IgD-negative memory B cell (primary cell): ENCODE results near the gene MYL12B. TPM values are rescaled to one million over a fixed set of nuclear protein-coding genes. Genes with fewer than 3 reads are reported as not detected.
"Not testable (repeated sequence)": the region's sequence is repeated elsewhere in the genome, so short reads cannot be mapped to it uniquely, and the experiment has no call there.

Source experiments
- H3K27ac Mint-ChIP-seq, 3 donors: one replicate each; pipeline ENCODE4 v1.8.0; 2020 to 2022; ENCODE audit warnings: mild to moderate bottlenecking in 3 of 3, mixed read lengths in 3 of 3, moderate library complexity in 1 of 3
- H3K27me3 Mint-ChIP-seq: one replicate; pipeline ENCODE4 v1.8.0; 2021; ENCODE audit warnings: mixed read lengths
- H3K36me3 Mint-ChIP-seq: one replicate; pipeline ENCODE4 v1.8.0; 2020; ENCODE audit warnings: mild to moderate bottlenecking, mixed read lengths
- H3K4me1 Mint-ChIP-seq, 3 donors: one replicate each; pipeline ENCODE4 v1.8.0; 2020 to 2022; ENCODE audit warnings: mixed read lengths in 3 of 3, mild to moderate bottlenecking in 1 of 3
- H3K4me3 Mint-ChIP-seq, 4 donors: one replicate each; pipeline ENCODE4 v1.8.0; 2020 to 2022; ENCODE audit warnings: mild to moderate bottlenecking in 4 of 4, mixed read lengths in 4 of 4, moderate library complexity in 3 of 4
- H3K9me3 Mint-ChIP-seq, 3 donors: one replicate each; pipeline ENCODE4 v1.8.0; 2020 to 2021; ENCODE audit warnings: mixed read lengths in 3 of 3, mild to moderate bottlenecking in 1 of 3
- polyA plus RNA-seq: library from polyadenylated mRNA; unstranded; fragments of 300-500 nt; fragmentation: Illumina TruSeq; gene quantifications from one replicate; pipeline ENCODE4 v1.2.3, GENCODE V29; 2021

MYL12B gene
- polyA plus RNA-seq: 637 TPM

- Mint-ChIP-seq H3K4me1 (peaks cover 57 to 73% (median 66%) of the 10 kb centered on the region in 3 donors), H3K36me3 (peaks cover 11% of the 10 kb centered on the region), H3K4me3 (peak within 1 kb of the TSS; percentile 97 to 99 (median 98)), H3K27ac (peak within 1 kb of the TSS; percentile 98 to 100 (median 100)), H3K9me3 (no peaks in the 10 kb centered on the region), H3K27me3 (no peaks in the 10 kb centered on the region)
These were observed at the start of gene MYL12B for GRCh38 chr18:3261373-3262233. Gene MYL12B, plus strand, starts transcription at chr18:3262133. Its CDS starts 10,766 bp downstream, at chr18:3272899.

- no peak overlapping the region for H3K27ac Mint-ChIP-seq
- H3K27me3 Mint-ChIP-seq: no peaks in the 10 kb centered on the region
- H3K4me1 Mint-ChIP-seq: no peaks in the 10 kb centered on the region
- H3K4me3 Mint-ChIP-seq: no peak overlapping the region
- no peaks in the 10 kb centered on the region for H3K9me3 Mint-ChIP-seq
- no peaks in the 10 kb centered on the region for H3K36me3 Mint-ChIP-seq
These were observed 49.3 kb upstream of the MYL12B start for GRCh38 chr18:3212657-3213056.

- Mint-ChIP-seq H3K27me3 (no peaks in the 10 kb centered on the region), H3K9me3 (no peaks in the 10 kb centered on the region), H3K4me3 (no peak overlapping the region), H3K36me3 (no peaks in the 10 kb centered on the region), H3K4me1 (no peaks in the 10 kb centered on the region), H3K27ac (no peak overlapping the region)
These were observed 48.5 kb upstream of the MYL12B start for GRCh38 chr18:3213300-3214059.

GRCh38 chr18:3214855-3215637 lies 46.9 kb upstream of the MYL12B start:
- Mint-ChIP-seq H3K4me3 (no peak overlapping the region), H3K36me3 (no peaks in the 10 kb centered on the region), H3K4me1 (no peaks in the 10 kb centered on the region), H3K27ac (no peak overlapping the region), H3K27me3 (no peaks in the 10 kb centered on the region), H3K9me3 (no peaks in the 10 kb centered on the region)

DNA sequence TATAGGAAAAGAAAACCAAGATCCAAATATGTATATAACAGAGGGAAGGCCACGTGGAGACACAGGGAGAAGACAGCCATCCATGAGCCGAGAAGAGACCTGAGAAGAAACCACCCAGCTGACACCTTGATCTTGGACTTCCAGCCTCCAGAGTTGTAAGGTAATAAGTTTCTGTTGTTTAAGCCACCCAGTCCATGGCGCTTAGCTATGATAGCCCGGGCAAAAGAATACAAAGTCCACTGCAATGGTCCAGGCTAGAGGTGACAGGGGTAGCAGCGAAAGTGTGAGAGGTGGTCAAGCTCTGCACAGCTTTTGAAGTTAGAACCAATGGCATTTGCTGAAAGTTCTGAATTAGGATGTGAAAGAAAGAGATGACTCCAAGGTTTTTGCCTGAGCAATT lies 44.9 kb upstream of the MYL12B start:
- no peaks in the 10 kb centered on the region for H3K4me1 Mint-ChIP-seq
- no peaks in the 10 kb centered on the region for H3K27me3 Mint-ChIP-seq
- no peaks in the 10 kb centered on the region for H3K36me3 Mint-ChIP-seq
- H3K9me3 Mint-ChIP-seq: no peaks in the 10 kb centered on the region
- no peak overlapping the region for H3K27ac Mint-ChIP-seq
- no peak overlapping the region for H3K4me3 Mint-ChIP-seq

- H3K9me3 Mint-ChIP-seq: no peaks in the 10 kb centered on the region
- no peaks in the 10 kb centered on the region for H3K27me3 Mint-ChIP-seq
- peak overlapping the region in 1 of 3 donors; percentile 8 for H3K27ac Mint-ChIP-seq
- H3K36me3 Mint-ChIP-seq: no peaks in the 10 kb centered on the region
- no peaks in the 10 kb centered on the region for H3K4me1 Mint-ChIP-seq
- H3K4me3 Mint-ChIP-seq: no peak overlapping the region
These were observed 43.8 kb upstream of the MYL12B start for GRCh38 chr18:3217948-3218647.

DNA sequence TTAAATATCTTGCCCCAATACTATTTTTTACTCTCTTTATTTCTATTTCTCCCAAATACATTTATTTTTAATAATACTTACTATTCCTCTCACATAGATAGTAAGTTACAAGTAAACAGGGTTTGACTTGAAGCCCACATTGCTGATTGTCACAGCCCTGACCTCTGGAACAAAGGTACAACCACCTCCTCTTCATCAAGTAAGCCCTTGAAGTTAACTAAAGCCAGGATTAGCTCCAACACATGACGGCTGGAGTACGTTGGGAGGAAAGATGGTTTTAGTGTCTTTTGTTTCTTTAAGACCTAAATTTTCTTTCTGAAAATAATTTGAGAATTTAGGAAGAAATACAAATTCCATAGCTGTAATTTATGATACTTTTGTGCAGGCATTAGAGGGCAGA lies 43.1 kb upstream of the MYL12B start:
- H3K27me3 Mint-ChIP-seq: no peaks in the 10 kb centered on the region
- no peak overlapping the region for H3K27ac Mint-ChIP-seq
- H3K9me3 Mint-ChIP-seq: no peaks in the 10 kb centered on the region
- H3K4me1 Mint-ChIP-seq: no peaks in the 10 kb centered on the region
- no peak overlapping the region for H3K4me3 Mint-ChIP-seq
- H3K36me3 Mint-ChIP-seq: no peaks in the 10 kb centered on the region

DNA sequence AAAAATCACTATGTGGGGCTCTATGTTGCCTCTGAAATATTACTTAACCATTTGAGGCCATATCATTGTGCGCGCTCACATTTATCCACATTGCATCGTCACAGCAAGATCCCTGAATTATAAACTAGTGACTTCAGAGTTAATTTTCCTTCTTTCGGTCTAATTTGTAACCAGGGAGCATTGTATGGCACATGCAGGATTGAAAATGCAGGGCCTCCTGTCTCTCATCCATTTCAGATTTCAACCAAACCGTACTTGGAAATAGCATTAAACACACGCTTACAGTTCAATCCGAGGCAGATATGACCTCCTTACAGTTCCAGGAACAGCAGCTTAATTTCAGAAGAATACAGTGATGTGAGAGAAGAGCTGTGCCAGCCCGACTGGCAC lies 42.7 kb upstream of the MYL12B start:
- Mint-ChIP-seq H3K4me3 (no peak overlapping the region), H3K27ac (no peak overlapping the region), H3K27me3 (no peaks in the 10 kb centered on the region), H3K36me3 (no peaks in the 10 kb centered on the region), H3K9me3 (no peaks in the 10 kb centered on the region), H3K4me1 (no peaks in the 10 kb centered on the region)

DNA sequence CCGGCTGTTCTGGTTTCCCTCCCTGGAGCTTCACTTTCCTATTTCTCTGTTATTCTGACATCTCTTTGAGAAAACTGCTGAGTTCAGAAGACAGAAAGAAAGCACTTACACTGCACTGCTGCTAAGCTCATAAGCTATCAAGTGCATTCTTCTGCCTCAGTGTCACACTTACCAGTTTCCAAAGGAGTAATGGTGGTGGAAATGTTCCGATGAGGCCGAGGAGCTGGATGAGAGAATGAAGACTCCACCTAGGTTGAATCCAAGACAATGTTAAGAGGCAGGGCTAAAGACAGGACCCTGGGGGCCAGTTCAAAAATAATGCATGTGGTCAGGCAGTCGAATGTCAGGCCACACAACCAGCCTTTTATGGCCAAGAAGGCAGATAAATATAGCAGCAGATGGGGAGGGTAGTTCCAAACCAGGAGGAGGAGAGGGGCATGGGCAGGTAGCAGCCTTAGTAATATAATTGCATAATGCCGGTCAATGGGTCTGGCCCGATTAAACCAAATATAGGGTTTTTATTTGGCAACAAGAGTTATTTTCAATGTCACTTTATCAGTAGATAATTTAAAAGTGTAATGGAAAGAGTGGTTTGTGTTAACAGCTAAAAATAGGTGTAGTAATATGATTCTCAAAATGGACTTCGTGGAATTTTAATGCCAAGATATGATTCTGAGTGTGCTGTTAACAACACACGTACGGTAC lies 42.1 kb upstream of the MYL12B start, which contains the start of gene MYOM1:
Gene MYOM1, minus strand, starts transcription at position 338 of the 705 bp plus-strand sequence. CDS start 4,745 bp downstream, outside the sequence.
- no peaks in the 10 kb centered on the region for H3K27me3 Mint-ChIP-seq

GRCh38 chr18:3220868-3221267 lies 41.1 kb upstream of the MYL12B start:
- H3K27ac Mint-ChIP-seq, H3K27me3 Mint-ChIP-seq, H3K9me3 Mint-ChIP-seq, H3K4me3 Mint-ChIP-seq, H3K36me3 Mint-ChIP-seq, H3K4me1 Mint-ChIP-seq: not testable (repeated sequence)

More for the DNA sequence above, 42.1 kb upstream of the MYL12B start, which contains the start of gene MYOM1:
- H3K4me1 Mint-ChIP-seq: no peaks in the 10 kb centered on the region
- H3K9me3 Mint-ChIP-seq: no peaks in the 10 kb centered on the region
- H3K27ac Mint-ChIP-seq: no peak within 1 kb of the TSS
- no peaks in the 10 kb centered on the region for H3K36me3 Mint-ChIP-seq
- H3K4me3 Mint-ChIP-seq: no peak within 1 kb of the TSS

DNA sequence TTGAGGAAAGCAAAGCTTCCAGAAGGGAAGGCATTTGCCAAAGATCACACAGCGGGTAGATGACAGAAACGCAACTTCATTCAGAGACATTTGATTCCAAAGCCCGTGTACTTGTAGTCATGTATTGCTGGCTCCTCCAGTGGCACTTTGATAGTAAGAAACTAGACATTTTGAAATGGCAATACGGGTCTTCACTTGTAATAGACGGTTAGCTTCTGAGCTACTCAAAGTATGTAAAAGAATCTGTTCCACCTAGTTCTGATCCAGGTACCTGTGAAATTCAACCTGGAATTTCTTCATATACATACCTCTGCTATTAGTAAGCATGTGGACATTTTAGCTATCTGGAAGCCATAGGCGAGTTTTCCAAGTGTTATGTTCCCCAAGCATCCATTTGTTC lies 40.4 kb upstream of the MYL12B start:
- H3K27me3 Mint-ChIP-seq: no peaks in the 10 kb centered on the region
- H3K4me3 Mint-ChIP-seq: no peak overlapping the region
- no peaks in the 10 kb centered on the region for H3K36me3 Mint-ChIP-seq
- no peaks in the 10 kb centered on the region for H3K4me1 Mint-ChIP-seq
- H3K9me3 Mint-ChIP-seq: no peaks in the 10 kb centered on the region
- H3K27ac Mint-ChIP-seq: no peak overlapping the region

DNA sequence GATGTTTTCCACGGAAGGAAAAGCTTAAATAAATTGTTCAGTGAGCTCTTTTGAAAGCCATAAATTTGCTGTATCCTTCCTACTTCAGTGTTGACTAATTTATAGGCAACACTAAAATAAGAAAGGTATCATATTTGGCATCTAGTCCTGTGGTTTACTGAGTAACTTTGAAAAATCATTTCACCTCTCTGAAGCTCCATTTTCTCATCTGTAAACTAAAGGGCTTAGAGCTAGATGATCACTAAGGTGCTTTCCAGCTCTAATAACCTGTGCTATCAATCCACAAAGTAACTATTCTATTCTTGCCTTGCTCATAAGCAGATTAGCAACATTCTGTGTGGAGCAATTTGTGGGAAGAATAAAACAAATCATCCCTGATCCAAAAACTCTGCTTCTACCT lies 38.6 kb upstream of the MYL12B start:
- H3K4me3 Mint-ChIP-seq: no peak overlapping the region
- H3K36me3 Mint-ChIP-seq: peaks cover 4% of the 10 kb centered on the region
- no peaks in the 10 kb centered on the region for H3K27me3 Mint-ChIP-seq
- peaks cover 0 to 1% (median 0%) of the 10 kb centered on the region in 3 donors for H3K4me1 Mint-ChIP-seq
- peaks cover 0 to 2% (median 0%) of the 10 kb centered on the region in 3 donors for H3K9me3 Mint-ChIP-seq
- H3K27ac Mint-ChIP-seq: no peak overlapping the region

GRCh38 chr18:3224223-3224622 lies 37.7 kb upstream of the MYL12B start:
- Mint-ChIP-seq H3K27ac (no peak overlapping the region), H3K36me3 (peaks cover 5% of the 10 kb centered on the region), H3K9me3 (peaks cover 0 to 2% (median 0%) of the 10 kb centered on the region in 3 donors), H3K4me3 (no peak overlapping the region), H3K4me1 (peaks cover 0 to 1% (median 0%) of the 10 kb centered on the region in 3 donors), H3K27me3 (no peaks in the 10 kb centered on the region)

DNA sequence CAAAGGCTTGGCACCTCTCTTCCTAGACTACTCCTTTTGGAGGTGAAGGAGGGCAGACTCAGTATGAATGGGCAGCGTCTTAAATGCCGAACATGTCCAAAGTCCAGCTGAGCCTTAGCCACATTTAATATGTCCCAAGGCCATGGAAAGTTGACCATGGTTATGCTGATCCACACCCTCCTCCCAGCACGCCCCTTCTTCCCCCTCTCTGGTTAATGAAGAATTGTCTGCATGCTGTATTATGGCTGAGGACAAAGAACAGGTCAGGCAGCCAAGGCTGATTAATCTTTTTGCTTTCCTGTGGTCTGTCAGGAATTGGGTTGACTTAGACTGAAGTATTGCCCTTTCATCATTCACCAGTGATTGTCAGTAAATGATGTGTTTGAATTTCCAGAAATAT lies 36.3 kb upstream of the MYL12B start:
- Mint-ChIP-seq H3K27ac (no peak overlapping the region), H3K9me3 (peaks cover 0 to 2% (median 0%) of the 10 kb centered on the region in 3 donors), H3K4me3 (no peak overlapping the region), H3K27me3 (no peaks in the 10 kb centered on the region), H3K4me1 (peaks cover 0 to 1% (median 0%) of the 10 kb centered on the region in 3 donors), H3K36me3 (peaks cover 5% of the 10 kb centered on the region)
